H54 (cell line): ENCODE results near the gene ZNF620.

ENCODE experiments used
- DNase-seq: peaks from one replicate; pipeline ENCODE4 v3.0.0; 2011; ENCODE audit warnings: low spot score, mixed read lengths; ENCODE audit not compliant: insufficient read length
- FAIRE-seq: peaks from 3 replicates; lab custom pipeline; 2011; peaks lifted over from hg19 to GRCh38; lab: Jason Lieb, UNC
- POLR2A ChIP-seq: IDR thresholded peaks from 2 replicates; pipeline ENCODE4 v1.6.1; 2011; ENCODE audit warnings: low read depth, mild to moderate bottlenecking, low read length

ZNF620 gene

DNA sequence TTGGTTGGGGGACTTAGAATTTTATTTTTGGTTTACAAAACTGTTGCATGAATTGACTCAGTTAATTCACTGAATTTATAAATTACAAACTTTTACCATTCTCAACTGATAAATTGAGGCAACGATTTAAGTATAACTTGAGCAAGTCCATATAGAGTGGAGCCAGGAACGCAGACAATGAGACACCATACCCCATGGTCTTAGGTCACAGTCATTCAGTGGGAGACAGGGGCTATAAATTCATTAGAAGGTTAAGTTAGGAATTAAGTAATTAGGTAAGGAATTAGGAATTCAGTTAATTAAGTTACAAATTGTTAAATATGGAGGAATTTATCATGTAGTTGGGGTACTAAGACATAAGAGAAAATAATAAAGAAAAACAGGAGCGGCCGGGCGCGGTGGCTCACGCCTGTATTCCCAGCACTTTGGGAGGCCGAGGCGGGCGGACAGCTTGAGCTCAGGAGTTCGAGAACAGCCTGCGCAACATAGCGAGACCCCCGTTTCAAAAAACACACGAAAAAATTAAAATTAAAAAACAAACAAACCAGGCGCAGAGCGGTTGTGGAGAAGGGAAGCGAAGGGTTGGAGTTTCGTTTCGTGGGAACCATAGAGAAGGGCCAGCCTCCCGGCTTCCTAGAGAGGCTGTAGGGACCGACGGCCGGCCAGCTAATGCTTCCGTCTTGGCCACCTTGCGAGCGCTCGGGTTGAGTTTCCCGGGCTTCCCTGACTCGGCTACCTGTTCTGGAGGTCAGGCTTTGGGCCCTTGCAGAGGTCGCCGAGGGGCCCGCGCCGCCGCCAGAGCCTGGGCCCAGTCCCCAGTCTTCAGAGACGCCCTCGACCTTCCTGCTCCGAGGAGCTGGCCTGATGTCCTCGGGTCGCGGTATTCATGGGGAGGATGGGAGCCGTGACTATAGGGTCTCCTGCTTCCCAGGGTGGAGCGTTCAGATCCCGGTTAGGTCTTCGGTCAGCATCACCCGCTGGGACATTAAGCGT lies 29.1 kb upstream of the ZNF620 start, which contains the start of gene ZNF619:
ZNF619 (plus strand) TSS at position 645 of the 993 bp plus-strand sequence. CDS start 858 bp downstream, outside the sequence.
- DNase-seq (peak; percentile 62), FAIRE-seq (peak; percentile 67)
- TF ChIP-seq POLR2A: no peak

DNA sequence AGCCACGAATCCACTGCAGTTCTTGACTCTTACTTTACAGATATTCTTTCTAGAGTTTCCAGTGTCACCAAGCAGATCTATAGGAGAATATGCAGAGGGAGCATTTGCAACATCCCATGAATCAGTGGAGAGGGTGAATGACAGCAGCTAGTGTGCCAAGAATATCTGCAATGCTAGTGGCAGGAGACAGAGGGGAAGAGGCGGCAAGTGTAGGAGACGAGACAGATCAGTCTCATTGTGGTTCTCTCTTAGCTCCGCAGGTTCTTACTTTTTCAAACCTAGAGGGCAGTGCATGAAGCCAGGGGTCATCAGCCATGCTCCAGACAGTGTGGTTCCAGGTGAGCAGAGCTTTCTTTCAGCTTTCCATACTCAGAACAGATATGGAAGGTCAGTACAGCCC lies 28.2 kb upstream of the ZNF620 start:
- DNase-seq (no peak), FAIRE-seq (no peak)
- no peak for TF ChIP-seq POLR2A

DNA sequence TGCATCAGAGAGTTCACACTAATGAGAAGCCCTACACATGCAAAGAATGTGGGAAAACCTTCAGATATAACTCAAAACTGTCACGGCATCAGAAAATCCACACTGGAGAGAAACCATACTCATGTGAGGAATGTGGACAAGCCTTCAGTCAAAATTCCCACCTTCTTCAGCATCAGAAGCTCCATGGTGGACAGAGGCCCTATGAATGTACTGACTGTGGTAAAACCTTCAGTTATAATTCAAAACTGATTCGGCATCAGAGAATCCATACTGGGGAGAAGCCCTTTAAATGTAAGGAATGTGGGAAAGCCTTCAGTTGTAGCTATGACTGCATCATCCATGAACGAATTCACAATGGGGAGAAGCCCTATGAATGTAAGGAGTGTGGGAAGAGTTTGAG lies 18.7 kb upstream of the ZNF620 start:
- DNase-seq (no peak), FAIRE-seq (no peak)
- no peak for TF ChIP-seq POLR2A

DNA sequence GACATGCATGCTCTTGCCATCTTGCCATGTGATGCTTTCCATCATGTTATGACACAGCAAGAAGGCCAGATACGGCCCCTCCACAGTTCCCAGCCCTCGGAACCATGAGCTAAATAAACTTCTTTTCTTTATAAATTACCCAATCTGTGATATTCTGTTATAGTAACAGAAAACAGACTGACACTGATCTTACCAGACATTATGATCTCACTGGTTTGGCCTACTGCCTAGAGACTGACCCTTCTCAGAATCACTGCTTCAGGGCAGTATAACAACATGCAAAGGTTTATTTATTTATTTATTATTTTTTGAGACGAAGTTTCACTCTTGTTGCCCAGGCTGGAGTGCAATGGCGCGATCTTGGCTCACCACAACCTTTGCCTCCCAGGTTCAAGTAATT lies 14.9 kb upstream of the ZNF620 start:
- no peak for TF ChIP-seq POLR2A
- DNase-seq (no peak), FAIRE-seq (no peak)

DNA sequence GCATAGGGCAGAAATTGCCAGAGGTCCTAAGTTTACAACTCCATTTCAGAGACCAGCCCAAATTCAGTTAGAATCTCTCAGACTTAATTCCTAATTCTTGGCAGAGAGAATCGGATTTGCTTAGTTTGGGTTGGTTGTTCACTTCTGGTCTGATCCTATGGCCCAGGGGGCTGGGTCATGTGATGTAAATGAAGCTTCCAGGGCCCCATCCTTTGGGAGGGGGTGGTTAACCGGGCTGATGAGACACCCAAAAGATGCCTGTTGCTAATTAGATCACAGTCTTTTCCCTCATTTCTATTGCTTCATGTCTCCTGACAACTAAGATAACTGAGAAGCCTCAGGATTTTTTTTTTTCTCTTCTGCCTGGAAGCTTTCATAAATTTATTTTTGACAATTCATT lies 11.1 kb upstream of the ZNF620 start:
- DNase-seq: no peak
- no peak for FAIRE-seq
- no peak for TF ChIP-seq POLR2A

DNA sequence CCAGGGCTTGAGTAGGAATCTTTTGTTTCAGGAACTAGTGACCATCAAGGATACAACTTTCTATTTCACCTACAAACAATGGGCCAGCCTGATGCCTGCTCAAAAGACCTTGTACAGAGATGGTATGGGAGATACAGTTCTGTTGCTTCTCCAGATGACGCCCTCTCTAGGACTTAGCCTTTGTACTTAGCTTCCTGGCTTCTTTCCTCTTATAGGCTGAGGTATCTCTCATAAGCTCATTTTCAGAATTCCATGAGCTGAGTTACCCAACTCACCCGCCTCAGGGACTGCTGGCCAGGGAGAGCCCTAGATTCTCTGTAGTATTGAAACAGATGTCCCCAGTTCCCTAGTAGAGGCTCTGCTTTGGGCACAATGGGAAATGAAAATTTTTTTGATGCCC lies 8.6 kb upstream of the ZNF620 start:
- FAIRE-seq: no peak
- TF ChIP-seq POLR2A: no peak
- no peak for DNase-seq

DNA sequence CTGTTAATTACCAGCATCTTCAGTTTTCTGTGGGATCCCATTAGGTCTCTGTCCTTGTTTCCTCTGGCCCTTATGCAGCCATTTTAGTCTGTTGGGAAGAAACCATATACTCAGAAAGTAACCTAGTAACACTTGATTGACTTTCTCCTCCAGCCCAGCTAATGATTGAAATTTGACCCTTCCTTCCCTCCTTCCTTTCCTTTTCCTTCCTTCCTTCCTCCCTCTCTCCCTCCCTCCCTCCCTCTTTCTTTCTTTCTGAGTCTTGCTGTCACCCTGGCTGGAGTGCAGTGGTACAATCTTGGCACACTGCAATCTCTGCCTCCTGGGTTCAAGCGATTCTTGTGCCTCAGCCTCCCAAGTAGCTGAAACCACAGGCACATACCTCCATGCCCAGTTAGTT lies 5.9 kb upstream of the ZNF620 start:
- no peak for DNase-seq
- FAIRE-seq: no peak
- no peak for TF ChIP-seq POLR2A

DNA sequence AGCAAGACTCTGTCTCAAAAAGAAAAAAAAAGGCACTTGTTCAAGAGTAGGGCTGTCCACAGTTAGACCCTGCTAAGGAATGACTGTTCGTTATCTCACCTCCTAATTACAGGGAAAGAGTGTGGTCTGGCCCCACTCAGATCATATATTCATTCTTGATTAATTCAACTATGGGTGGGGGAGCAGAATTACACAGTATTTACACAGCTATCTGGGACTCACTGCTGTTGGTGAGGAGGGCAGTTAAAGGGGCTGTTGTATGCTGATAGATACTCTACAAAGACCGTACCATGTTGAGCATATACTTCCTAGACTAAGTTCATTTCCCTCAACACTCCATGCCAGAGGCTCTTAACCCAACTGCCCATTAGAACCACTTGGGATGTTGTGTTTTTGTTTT lies 3.8 kb upstream of the ZNF620 start:
- DNase-seq (no peak), FAIRE-seq (no peak)
- no peak for TF ChIP-seq POLR2A

DNA sequence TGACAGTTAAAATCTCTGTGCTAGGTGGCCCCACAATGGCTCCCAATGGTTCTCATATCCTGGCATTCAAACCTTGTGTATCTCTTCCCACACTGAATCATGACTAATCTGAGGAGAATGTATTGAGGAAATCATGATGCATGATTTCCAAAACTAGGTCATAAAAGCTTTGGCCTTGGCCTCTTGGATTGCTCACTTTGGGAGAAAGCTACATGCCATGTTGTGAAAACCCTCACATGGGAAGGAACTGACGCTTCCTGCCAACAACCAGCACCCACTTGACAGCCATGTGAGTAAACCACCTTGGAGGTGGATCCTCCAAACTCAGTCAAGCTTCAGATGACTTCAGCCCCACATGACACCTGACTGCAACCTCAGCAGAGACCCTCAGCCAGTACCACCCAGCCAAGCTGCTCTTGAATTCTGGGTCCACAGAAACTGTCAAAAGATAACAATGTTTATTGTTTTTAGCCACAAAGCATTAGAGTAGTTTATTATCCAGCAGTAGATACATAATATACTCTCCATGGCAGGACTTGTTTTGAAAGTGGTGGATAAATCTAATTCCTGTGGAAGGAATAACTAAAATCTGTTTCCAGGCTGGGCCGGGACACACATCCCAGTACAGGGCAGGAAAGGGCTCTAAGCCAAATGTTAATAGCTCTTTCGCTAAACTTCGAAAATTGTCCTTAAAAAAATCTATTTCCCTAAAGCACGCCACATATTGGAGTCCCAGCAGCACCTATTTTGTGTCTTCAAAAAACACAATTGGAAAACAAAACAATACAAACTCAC lies 1.0 kb upstream of the ZNF620 start:
- FAIRE-seq (peak; percentile 97), DNase-seq (peak; percentile 59)
- TF ChIP-seq POLR2A: no peak

DNA sequence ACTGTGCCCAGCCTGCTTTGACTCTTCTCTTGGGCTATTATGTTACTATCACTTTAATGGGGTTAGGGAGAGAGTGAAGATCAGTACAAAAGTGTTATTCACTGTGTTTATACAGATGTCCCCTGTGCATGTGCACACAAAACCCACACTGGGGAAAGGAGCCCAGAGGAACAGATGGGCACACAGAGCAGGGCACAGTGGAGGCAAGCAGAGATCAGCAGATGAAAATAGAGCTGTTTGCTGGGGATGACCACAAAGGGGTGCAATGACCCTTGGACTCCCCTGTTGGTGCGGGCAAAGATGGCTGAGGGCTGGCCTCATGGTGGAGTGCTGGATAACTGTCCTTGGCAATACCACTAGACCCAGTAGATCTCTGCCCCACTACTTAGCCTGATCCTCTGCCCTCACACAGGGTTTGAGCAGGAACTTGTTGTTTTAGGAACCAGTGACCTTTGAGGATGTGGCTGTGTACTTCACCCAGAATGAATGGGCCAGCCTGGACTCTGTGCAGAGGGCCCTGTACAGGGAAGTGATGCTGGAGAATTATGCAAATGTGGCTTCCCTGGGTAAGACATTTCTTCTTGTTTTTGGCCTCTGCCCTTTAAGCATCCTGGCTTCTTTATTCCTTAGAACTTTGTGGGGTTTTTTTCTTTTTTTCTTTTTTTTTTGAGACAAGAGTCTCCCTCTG lies 5.3 kb downstream of the ZNF620 start:
- no peak for DNase-seq
- no peak for FAIRE-seq
- no peak for TF ChIP-seq POLR2A

DNA sequence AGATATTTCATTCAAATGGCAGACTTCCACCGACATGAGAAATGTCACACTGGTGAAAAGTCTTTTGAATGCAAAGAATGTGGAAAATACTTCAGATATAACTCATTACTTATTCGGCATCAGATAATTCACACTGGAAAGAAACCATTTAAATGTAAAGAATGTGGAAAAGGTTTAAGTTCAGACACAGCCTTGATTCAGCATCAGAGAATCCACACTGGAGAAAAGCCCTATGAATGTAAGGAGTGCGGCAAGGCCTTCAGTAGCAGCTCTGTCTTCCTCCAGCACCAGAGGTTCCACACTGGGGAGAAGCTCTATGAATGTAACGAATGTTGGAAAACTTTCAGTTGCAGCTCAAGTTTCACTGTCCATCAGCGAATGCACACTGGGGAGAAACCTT lies 10.4 kb downstream of the ZNF620 start:
- DNase-seq: no peak
- TF ChIP-seq POLR2A: no peak
- FAIRE-seq: no peak

DNA sequence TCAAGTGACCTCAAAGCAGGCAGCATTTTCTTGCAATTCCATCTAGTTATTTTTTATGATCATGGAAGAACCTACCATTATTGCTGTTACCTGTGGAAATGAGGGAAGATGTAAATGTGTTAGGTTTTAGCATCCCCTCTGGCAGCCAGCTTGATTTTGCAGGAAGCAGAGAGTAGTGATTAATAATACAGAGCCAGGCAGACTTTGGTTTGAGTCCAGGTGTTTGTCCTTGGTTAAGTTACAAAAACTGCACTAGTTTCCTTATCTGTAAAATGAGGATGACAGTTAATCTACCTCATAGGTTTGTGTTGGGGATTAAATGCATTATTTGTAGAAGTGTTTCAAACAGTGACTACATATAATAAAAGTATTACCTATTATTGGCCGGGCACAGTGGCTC lies 12.2 kb downstream of the ZNF620 start:
- FAIRE-seq: no peak
- no peak for TF ChIP-seq POLR2A

DNA sequence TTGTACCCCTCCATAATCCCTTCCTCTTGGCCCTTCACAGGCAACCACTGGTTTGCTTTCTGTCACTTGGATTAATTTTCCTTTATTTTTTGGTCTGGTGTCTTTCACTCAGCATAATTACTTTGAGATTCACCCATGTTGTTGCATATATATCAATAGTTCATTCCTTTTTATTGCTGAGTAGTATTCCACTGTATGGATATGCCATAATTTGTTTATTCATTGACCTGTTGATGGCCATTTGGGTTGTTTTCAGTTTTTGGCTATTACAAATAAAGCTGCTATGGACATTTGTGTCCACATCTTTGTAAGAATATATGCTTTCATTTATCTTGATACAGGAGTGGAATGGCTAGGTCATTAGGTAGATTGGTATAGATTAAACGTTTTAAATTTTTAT lies 13.0 kb downstream of the ZNF620 start:
- no peak for FAIRE-seq
- no peak for TF ChIP-seq POLR2A
- DNase-seq: no peak

More for the DNA sequence above, 12.2 kb downstream of the ZNF620 start:
- DNase-seq: no peak
